ENCODE measurements around the gene FPGS.
A peak's percentile ranks its signal among the peaks of the same experiment; 100 is the strongest.
"Not testable (repeated sequence)": the region's sequence is repeated elsewhere in the genome, so short reads cannot be mapped to it uniquely, and the experiment has no call there.

FPGS gene

GRCh38 chr9:127813686-127814226 is 11.1 kb downstream of the FPGS start:
- no peak for DNase-seq

DNA sequence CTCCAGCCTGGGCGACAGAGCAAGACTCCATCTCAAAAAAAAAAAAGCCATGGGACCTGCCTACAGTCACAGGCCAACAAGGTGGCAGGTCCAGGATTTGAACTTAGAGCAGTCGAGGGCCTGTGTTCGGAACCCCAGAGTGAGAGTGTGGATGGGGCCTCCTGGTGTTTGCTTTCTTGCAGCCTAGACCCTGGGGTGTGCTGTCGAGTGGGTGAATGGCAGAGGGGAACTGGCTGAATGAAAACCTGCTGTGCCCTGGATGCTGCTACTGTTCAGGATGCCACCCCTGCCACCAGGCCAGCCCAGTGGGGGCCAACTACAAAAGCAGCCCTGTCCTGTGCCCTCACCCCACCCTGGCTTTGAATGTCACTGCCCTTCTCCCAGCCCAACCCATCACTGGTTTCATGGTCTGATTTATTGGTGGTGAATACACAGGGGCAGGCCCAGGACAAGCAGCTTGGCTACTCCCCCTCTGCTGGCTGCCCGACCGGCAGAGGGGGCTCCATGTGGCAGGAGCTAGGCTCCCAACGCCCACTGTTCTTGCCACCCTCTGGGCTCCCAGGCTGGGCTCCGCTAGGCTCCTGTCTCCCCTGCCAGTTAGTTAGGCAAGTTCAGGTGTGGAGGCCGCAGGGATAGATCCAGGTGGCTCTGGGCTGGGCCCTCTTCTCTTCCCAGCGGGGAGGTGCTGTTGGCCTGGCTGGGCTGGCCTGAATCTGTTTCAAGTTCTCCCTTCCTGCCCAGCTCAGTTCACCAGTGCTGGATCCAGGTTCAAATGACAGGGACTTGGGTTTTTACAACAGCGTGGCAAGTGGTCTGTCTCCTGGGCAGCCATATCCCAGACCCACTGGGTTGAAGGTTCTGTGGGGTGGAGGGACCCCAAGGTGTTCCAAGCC is 12.2 kb downstream of the FPGS start:
- DNase-seq: no peak

- no peak for DNase-seq
Observed at GRCh38 chr9:127815512-127816361, 13.1 kb downstream of the FPGS start.

DNA sequence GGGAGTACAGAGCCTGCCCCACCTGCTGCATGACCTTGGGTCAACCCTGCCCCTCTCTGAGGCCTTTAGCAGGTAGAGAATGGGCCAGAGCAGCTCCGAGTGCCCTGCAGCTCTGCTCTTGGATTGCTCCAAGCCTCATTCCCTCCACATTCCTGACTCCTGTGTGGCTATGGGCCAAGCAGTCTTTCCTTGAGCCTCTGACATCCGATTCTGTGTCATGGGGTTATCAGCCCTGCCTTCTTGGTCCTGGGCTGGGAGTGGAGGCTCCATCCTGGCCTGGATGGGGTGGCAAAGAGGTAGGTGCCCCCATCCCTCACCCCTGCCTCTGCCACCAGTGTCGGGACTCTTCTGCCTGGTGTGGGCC is 13.7 kb downstream of the FPGS start:
- DNase-seq: no peak

DNA sequence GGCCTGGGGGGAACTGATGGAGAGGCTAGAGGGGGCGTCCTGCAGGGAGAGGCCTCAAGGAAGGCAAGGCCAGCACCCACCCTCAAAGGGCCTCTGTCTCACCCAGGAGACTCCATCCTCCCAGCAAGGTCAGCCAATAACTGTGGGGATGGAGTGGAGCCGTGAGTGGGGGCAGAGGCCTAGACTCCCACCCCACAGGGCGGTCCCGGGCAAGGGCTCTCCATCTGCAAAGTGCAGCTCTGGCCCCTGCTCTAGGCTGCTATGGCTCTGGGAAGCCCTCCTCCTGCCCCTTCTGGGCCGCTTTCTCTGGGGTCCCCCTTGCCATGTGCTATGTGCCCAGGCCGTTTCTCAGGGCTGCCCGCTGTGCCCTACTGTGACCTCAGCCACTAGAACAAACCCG is 14.0 kb downstream of the FPGS start:
- no peak for DNase-seq

- DNase-seq: no peak
Observed at GRCh38 chr9:127817881-127818434, 15.3 kb downstream of the FPGS start.

DNA sequence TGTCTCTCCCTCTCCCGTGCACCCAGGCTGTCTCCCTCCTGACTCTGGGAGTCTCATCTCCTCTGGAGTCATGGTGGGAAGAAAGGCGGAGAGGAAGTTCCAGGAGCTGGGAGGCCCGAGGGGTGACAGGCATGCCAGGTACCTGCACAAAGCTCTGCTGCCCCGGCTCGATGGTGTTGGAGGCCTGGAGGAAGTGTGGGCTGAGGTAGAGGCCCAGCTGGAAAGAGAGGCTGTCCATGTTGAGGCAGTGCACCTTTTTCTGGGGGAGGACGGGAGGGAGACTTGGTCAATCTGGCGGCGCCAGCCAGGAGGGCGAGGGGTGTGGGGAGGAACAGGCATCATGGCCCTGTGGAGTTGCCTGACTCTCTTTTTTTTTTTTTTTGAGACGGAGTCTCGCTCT is 15.9 kb downstream of the FPGS start:
- no peak for DNase-seq

- DNase-seq: no peak
Observed at GRCh38 chr9:127822108-127822507, 19.4 kb downstream of the FPGS start.

- no peak for DNase-seq
Observed at GRCh38 chr9:127825319-127826051, 22.8 kb downstream of the FPGS start.

DNA sequence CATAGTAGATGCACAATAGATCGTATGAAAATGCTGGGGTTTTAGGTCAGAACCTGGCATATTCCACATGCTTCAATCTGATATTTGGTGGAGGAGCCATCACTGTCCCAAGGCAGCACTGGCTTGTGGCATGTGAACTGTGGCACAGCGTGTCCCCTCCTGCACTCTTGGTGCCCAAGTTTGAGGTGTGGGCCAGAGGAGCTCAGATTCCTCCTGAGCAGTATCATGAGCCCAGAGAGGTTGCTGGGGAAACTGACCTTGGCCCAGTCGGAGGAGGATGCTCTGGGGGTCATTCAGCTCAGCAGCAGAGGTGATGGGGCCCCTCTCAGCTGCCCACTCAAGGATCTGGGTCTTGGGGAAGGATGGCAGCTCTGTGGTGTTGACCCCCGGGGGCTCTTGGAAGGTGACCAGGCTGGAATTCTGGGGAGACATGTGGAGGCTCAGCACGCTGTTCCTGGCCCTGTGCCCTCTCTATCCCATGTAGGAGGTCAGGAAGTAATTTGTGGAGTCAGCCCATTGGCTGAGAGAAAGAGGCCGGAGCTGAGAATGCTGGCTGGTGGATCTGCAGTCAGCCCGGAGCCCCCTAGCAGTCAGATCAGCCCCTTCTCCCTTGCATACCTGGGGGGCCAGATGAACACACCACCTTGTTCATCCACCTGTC is 23.7 kb downstream of the FPGS start:
- no peak for DNase-seq

DNA sequence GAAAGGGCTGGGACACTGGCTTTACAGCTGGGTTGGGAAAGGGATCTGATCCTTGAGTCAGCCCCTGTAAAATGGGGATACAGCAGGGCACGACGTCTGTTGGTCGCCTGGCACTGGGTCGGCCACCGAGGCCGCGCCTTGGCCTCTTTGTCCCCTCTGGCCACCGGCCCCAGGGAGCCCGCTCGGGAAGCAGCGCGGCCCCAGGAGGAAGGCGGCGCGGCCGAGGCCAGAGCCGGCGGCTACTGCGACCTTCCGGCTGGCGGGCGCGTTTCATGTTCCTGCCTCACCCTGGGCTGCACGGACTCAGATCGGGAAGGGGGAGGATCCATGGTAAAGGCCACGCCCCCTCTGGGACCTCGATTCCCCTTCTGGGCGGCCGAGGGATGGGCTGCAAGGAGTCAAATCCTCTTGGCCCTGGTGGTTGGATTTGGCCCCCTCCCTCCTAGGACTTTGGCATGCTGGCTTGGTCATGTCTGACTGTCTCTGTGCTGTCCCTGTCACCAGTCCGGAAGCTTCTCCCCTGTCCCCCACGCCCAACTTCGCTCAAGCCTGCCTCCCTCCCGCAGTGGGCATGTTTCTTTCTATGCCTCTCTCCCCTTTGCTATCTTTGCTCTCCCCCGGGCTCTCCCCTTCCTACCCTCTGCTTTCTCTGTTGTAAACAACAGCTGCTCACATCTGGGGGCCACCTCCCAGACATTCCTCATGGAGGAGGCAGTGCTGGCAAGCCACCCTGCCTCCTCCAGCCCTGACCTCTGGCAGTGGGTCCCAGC is 25.8 kb downstream of the FPGS start:
- DNase-seq: no peak

GRCh38 chr9:127829205-127829906 is 26.7 kb downstream of the FPGS start:
- DNase-seq: no peak

DNA sequence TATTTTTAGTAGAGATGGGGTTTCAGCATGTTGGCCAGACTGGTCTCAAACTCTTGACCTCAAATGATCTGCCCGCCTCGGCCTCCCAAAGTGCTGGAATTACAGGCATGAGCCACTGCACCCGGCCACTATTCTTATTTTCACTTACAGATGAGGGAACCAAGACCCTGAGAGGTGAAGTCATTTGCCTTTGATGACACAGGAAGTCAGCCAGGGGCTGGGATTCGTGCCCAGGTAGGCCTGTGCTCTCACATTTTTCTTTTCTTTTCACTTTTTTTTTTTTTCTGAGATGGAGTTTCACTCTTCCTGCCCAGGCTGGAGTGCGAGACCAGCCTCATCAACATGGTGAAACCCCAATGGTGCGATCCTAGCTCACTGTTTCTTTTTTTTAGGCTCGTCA is 29.6 kb downstream of the FPGS start:
- no peak for DNase-seq

- no peak for DNase-seq
Observed at GRCh38 chr9:127833555-127833954, 30.9 kb downstream of the FPGS start.

GRCh38 chr9:127835991-127836516 is 33.4 kb downstream of the FPGS start:
- DNase-seq: peak; percentile 64

GRCh38 chr9:127836561-127836960 is 33.9 kb downstream of the FPGS start:
- not testable (repeated sequence) for DNase-seq

GRCh38 chr9:127837346-127837745 is 34.7 kb downstream of the FPGS start:
- DNase-seq: no peak

- peak; percentile 59 for DNase-seq
Observed at GRCh38 chr9:127838375-127839078, 35.8 kb downstream of the FPGS start.

- DNase-seq: no peak
Observed at GRCh38 chr9:127841087-127841835, 38.6 kb downstream of the FPGS start.

Data from CD4-positive, alpha-beta T cell treated with Interferon gamma for 1 hour (primary cell).